Panc1 (cell line): ENCODE results near the gene PLB1. TPM values are rescaled to one million over a fixed set of nuclear protein-coding genes. Genes with fewer than 3 reads are reported as not detected.

Experiments used
- ATAC-seq: fragments of 200-7000 bp; cut with Tn5 transposase; 2 replicates; pipeline ENCODE4 v1.9.1; 2020; ENCODE audit warnings: mild to moderate bottlenecking, moderate library complexity
- BruUV-seq: library from RNA; stranded (reverse); fragments of 400-500 nt; replicated peaks from 2 replicates; lab custom pipeline; 2021; lab: Mats Ljungman, UMichigan
- CTCF ChIA-PET: fragments of 300-600 bp; sonication (Branson Sonifier 250); formaldehyde crosslinking; loops from one replicate; lab custom pipeline; 2022; ENCODE audit warnings: antibody characterized with exemption; lab: Charles Lee
- POLR2A ChIA-PET: fragments of 300-600 bp; sonication (Branson Sonifier 250); formaldehyde crosslinking; loops from one replicate; lab custom pipeline; 2022; ENCODE audit warnings: antibody characterized with exemption; lab: Charles Lee
- DNase-seq: peaks from one replicate; pipeline ENCODE4 v3.0.0-alpha.2; 2010; ENCODE audit warnings: low read depth, low spot score
- H3K27ac ChIP-seq: 2 replicates; pipeline ENCODE4 v1.5.1; 2011; ENCODE audit warnings: mild to moderate bottlenecking, low read length, inconsistent platforms
- H3K27me3 ChIP-seq: fragments of 200-500 bp; sonication (Bioruptor generic); 2 replicates; pipeline ENCODE4 v1.6.0; 2014; ENCODE audit warnings: low read length, inconsistent platforms; ENCODE audit not compliant: control insufficient read depth, insufficient read depth
- H3K36me3 ChIP-seq: fragments of 200-500 bp; sonication (Bioruptor generic); 2 replicates; pipeline ENCODE4 v1.5.1; 2014; ENCODE audit warnings: inconsistent platforms, mild to moderate bottlenecking, low read length, moderate library complexity; ENCODE audit not compliant: control insufficient read depth, insufficient read depth
- H3K4me1 ChIP-seq: 2 replicates; pipeline ENCODE4 v1.5.1; 2011; ENCODE audit warnings: inconsistent platforms, mild to moderate bottlenecking, low read length, moderate library complexity; ENCODE audit not compliant: control insufficient read depth, insufficient read depth
- H3K4me3 ChIP-seq, 2 experiments: 2 replicates each; pipeline ENCODE4 v1.5.1; 2011 to 2012; ENCODE audit warnings: low read depth in 2 of 2, low read length in 2 of 2, mild to moderate bottlenecking in 2 of 2, inconsistent platforms in 1 of 2, moderate library complexity in 1 of 2
- H3K9me3 ChIP-seq: fragments of 200-500 bp; sonication (Bioruptor generic); 2 replicates; pipeline ENCODE4 v1.5.1; 2014; ENCODE audit warnings: low read depth, mild to moderate bottlenecking, inconsistent platforms, low read length, moderate library complexity; ENCODE audit not compliant: control insufficient read depth, insufficient read depth
- POLR2AphosphoS5 ChIP-seq: IDR thresholded peaks from 2 replicates; pipeline ENCODE4 v1.6.1; 2012; ENCODE audit warnings: mild to moderate bottlenecking, low read depth, low read length, moderate library complexity
- REST ChIP-seq, 2 experiments: IDR thresholded peaks; 2 replicates each; pipeline ENCODE4 v1.6.1; 2011 to 2012; ENCODE audit warnings: low read depth in 2 of 2, control low read depth in 1 of 2, low read length in 1 of 2, mild to moderate bottlenecking in 1 of 2, moderate library complexity in 1 of 2; ENCODE audit not compliant: insufficient read depth in 1 of 2
- SIN3A ChIP-seq: IDR thresholded peaks from 2 replicates; pipeline ENCODE4 v1.6.1; 2012; ENCODE audit warnings: low read depth, mild to moderate bottlenecking, low read length, moderate library complexity, borderline replicate concordance; ENCODE audit not compliant: insufficient read depth
- TCF7L2 ChIP-seq: IDR thresholded peaks from 2 replicates; pipeline ENCODE4 v1.6.1; 2011; ENCODE audit warnings: mild to moderate bottlenecking, low read depth, low read length, inconsistent platforms
- in situ Hi-C: cut with HindIII; loops from 2 replicates; pipeline ENCODE4 v1.10.0; 2016; ENCODE audit warnings: low sequenced_read_pairs, low pct_unique_long_range_greater_than_20kb
- intact Hi-C: fragments of 100-400 bp; cut with micrococcal nuclease; formaldehyde crosslinking; loops from one replicate; pipeline ENCODE4 v1.10.0; 2022; ENCODE audit not compliant: unreplicated experiment
- total RNA-seq: library from RNA; stranded (reverse); gene quantifications from one replicate; pipeline ENCODE4 v1.2.1, GENCODE V29; 2021; ENCODE audit not compliant: unreplicated experiment
- TF ChIP-seq, protein P1 (sequence below): fragments of 450-650 bp; IDR thresholded peaks from 2 replicates; pipeline ENCODE4 v1.5.1; 2017; ENCODE audit warnings: mild to moderate bottlenecking

The PLB1 gene
- total RNA-seq, 1 experiment from 2014 or later, result 0.80 TPM

GRCh38 chr2:28511871-28512606, 16.2 kb downstream of the PLB1 start:
- H3K36me3 ChIP-seq, result no peaks in the 10 kb centered on the region
- no peaks in the 10 kb centered on the region for H3K4me1 ChIP-seq
- H3K27ac ChIP-seq, result no peak overlapping the region
- POLR2A ChIA-PET, result no interaction called here
- no peak overlapping the region for H3K4me3 ChIP-seq
- intact Hi-C loops, result no loop called here
- no peak for TF ChIP-seq REST (IDR thresholded peaks at IDR 0.05; ENCODE audit: insufficient read depth in 1 of 2, low read depth in 2 of 2, low read length in 1 of 2)
- TF ChIP-seq, protein P1, sequence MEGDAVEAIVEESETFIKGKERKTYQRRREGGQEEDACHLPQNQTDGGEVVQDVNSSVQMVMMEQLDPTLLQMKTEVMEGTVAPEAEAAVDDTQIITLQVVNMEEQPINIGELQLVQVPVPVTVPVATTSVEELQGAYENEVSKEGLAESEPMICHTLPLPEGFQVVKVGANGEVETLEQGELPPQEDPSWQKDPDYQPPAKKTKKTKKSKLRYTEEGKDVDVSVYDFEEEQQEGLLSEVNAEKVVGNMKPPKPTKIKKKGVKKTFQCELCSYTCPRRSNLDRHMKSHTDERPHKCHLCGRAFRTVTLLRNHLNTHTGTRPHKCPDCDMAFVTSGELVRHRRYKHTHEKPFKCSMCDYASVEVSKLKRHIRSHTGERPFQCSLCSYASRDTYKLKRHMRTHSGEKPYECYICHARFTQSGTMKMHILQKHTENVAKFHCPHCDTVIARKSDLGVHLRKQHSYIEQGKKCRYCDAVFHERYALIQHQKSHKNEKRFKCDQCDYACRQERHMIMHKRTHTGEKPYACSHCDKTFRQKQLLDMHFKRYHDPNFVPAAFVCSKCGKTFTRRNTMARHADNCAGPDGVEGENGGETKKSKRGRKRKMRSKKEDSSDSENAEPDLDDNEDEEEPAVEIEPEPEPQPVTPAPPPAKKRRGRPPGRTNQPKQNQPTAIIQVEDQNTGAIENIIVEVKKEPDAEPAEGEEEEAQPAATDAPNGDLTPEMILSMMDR, result no peak
- TF ChIP-seq POLR2AphosphoS5, result no peak
- TF ChIP-seq TCF7L2, result no peak
- no peak for TF ChIP-seq SIN3A
- in situ Hi-C loops, result no loop called here
- peaks cover 16% of the 10 kb centered on the region for H3K27me3 ChIP-seq
- ATAC-seq, result no peak
- CTCF ChIA-PET, result interaction anchor here (0.7 to 0.8 kb wide), 2 partner anchors 288 to 433 kb away, joined by 3 to 9 read pairs; no protein-coding TSS in a partner anchor
- no TSS peak for BruUV-seq
- H3K9me3 ChIP-seq, result peaks cover 4% of the 10 kb centered on the region; the same call in 1 of the 2 replicates
- DNase-seq, result no peak

DNA sequence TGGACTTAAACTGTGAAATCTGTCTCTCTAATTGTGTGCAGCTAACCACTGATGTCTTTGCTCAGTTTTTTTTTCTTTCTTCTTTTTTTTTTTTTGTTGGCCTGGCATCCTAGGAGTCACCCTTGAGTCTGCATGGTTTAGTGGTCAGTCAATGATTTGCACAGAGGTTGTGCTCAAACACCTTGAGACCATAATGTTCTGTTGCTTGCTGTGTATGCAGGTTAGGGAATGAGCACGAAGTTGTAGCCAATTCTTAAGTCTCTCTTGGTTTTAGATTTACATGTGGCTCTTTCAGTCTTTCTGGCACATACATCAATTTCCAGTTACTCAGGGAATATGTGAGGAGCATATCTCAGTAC, 16.7 kb downstream of the PLB1 start:
- in situ Hi-C loops, result no loop called here
- Histone ChIP-seq H3K9me3 (peaks cover 4% of the 10 kb centered on the region; the same call in 1 of the 2 replicates), H3K4me1 (no peaks in the 10 kb centered on the region), H3K36me3 (no peaks in the 10 kb centered on the region), H3K27ac (no peak overlapping the region), H3K4me3 (no peak overlapping the region), H3K27me3 (peaks cover 20% of the 10 kb centered on the region)
- TF ChIP-seq POLR2AphosphoS5 (no peak), SIN3A (no peak), TCF7L2 (no peak), REST (IDR thresholded peaks at IDR 0.05; ENCODE audit: insufficient read depth in 1 of 2, low read depth in 2 of 2, low read length in 1 of 2) (no peak)
- TF ChIP-seq, protein P1, result no peak
- ATAC-seq, result no peak
- intact Hi-C loops, result no loop called here
- POLR2A ChIA-PET, result no interaction called here
- CTCF ChIA-PET, result no interaction called here
- DNase-seq, result no peak
- no TSS peak for BruUV-seq
